Hippocampal formation (tissue), 2 donors: ENCODE results near the gene PLAAT2.
A peak's percentile ranks its signal among the peaks of the same experiment; 100 is the strongest.

Source experiments
- DNase-seq, 2 donors: peaks; one replicate each; lab custom pipeline; 2025; lab: John Stamatoyannopoulos, UW

Gene PLAAT2

DNA sequence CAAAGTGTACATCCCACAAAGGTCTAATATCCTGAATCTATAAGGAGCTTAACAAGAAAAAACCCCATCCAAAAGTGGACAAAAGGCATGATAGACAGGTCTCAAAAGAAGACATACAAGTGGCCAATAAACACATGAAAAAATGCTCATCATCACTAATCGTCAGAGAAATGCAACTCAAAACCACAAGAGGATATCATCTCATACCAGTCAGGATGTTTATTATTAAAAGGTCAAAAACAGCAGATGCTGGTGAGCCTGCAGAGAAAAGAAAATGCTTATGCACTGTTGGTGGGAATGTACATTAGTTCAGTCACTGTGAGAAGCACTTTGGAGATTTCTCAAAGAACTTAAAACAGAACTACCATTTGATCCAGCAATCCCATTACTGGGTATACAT lies 44.6 kb downstream of the PLAAT2 start:
- no peak for DNase-seq

DNA sequence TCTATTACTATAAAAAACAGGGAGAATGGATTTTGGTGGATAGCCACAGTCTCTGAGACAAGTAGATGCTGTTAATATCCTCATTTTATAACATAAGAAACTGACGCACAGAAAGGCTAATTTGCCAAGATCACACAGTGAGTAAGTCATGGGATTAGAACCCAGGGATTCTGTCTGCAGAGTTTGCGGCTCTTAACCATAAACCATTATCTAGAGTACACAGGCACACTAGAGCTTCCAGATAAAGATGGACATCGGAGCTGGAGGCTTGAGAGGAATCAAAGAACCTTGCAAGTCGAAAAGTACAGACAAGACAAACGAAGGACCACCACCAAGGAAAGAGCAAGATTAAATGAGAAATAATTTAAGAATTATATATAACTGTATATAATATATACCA lies 46.0 kb downstream of the PLAAT2 start:
- DNase-seq: no peak

DNA sequence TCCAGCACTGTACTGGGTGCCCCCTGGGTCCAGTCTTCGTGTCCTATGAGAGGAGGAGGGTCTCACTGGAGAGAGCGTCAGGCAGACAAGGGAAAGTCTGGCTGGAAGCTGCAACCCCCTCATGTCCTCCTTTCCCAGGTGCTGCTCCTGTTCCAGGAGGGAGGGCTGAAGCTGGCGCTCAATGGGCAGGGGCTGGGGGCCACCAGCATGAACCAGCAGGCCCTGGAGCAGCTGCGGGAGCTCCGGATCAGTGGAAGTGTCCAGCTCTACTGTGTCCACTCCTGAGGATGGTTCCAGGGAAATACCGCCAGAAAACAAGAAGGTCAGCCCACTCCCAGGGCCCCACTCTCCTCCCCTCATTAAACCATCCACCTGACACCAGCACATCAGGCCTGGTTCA lies 47.1 kb downstream of the PLAAT2 start:
- no peak for DNase-seq

DNA sequence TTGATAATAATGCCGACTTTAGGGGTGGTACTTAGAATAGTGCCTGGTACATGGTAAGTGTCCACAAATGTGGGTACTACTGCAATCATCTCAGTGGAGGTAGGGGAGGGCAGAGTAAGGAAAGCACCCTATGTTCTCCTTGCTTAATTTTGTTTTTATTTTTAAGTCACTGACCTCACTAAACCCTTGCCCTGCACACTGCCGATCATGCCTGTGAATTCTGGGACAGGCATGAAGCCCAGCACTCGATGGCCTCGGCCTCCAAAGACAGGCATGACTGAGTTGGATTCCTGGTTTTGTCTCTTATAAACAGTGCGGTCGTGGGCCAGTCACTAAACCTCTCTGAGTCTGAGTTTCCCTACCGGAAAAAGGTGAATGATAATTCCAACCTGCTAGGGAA lies 50.4 kb downstream of the PLAAT2 start:
- DNase-seq: no peak

DNA sequence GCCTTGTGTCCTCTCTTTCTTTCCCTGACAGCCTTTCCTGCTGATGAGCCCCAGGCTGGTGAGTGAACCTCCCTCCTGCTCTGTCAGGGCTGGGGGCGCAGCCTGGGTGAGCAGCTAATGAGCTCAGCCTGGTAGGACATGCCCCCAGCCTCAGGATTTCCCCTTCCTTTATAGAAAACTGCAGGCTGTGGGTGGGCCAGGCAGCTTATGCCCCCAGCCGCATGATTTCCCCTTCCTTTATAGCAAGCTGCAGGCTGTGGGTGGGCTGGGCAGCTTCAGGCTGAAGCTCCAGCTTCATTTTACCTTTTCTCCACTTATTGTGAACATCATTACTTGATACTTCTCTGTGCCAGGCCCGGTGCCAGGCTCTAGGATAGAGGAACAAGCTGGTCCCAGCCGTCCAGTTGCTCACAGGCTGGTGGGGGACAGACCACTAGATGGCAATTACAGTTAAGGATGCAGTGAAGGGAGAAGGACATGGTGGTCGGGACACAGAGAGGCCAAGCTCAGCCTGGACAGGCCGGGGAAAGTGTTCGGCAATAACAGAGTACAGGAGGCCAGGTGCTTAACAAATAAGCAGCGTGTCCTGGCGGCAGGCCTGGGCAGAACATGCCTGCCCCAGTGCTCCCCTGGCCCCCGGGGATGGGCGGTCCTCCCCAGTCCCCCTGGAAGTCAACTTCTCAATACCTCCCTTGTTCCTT lies 52.0 kb downstream of the PLAAT2 start:
- DNase-seq: no peak

DNA sequence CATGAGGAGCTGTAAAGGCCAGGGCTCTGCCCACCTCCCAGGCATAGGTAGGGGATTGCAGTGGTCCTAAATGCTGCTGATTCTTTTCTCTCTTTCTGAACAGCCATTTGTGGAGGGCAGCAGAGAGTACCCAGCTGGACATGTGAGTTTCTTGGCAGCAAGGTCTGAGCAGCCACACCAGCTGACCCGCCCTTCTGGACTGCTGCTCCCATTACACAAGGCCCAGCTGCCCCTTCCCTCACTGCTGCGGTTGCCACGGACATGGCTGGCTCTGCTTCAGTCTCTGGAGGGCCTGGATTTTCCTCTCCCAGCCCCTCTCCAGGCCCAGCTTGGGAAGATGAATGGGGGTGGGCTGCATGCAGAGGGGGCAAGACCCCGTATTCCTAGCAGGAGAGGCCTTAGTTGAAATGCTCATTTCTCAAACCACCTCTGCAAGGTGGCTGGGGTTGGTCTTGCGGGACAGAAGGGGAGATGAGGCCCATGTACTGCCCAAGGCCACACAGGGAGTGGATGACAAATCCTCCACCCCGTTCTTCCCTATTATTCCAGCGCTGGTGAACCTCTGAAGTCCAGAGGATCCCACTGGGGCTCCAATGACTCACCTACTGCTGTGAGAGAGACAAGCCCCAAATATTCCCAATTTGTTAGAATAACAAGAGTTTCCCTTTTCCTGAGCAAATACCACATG lies 52.7 kb downstream of the PLAAT2 start:
- DNase-seq: peak; percentile 84 to 95

DNA sequence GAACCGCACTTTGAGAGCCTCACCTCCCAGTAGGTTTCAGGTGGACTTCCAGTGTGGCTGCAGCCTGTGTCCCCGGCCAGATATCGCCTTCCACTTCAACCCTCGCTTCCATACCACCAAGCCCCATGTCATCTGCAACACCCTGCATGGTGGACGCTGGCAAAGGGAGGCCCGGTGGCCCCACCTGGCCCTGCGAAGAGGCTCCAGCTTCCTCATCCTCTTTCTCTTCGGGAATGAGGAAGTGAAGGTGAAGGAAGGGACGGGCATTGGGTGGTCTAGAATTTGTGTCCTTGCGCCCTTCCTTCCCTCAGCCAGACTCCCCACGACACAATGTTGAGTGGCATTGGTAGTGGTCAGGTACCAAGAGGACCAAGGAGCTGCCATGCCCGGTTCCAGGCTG lies 54.4 kb downstream of the PLAAT2 start:
- no peak for DNase-seq

DNA sequence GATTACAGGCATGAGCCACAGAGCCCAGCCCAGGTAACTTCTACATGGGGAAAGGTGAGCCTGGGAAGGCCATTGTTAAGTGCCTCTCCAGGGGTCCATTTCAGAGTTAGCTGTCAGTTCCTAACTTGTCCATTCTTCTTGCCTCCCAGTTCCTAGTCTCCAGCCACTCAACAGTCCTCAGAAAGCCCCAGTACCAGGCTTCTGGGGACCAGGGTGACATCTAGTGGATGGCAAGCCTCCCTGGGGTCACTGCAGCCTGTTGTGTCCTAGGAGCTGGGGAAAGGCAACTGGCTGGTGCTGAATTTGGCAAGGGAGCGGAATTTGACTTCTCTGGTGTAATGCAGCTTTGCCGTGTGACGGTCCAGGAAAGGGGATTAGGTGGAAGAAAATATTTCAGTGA lies 55.2 kb downstream of the PLAAT2 start:
- DNase-seq: peak; percentile 75 to 88

DNA sequence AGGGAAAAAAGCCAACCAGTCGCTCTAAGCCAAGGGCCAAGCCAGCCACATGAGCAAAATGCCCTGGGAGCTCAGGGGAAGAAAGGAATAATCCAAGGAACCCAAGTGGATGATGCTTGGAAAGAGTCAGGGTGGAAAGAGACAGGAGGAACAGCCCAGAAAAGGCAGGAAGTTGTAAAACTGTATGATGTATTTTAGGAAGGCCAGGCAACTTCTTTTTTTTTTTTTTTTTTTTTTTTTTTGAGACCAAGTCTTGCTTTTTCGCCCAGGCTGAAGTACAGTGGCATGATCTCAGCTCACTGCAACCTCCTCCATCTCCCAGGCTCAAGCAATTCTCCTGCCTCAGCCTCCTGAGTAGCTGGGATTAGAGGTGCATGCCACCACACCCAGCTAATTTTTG lies 55.7 kb downstream of the PLAAT2 start:
- no peak for DNase-seq

DNA sequence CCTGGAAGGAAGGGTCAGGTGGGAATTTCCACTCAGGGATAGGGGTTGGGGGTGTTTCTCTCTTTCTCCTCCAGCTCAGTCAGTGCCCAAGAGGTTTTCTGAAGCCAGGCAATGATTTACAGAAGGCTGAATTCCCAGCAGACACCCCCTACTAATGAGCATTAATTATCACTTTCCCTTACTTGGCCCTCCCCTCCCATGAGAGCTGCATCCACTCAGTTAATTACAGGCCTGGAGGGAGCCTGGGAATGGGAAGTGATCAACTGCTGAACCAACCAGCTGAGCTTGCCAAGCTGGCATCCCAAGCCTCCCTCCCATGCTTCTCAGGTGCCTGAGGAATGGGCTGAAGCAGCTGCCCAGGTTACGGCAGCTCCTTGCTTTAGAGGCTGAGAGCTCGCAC lies 56.3 kb downstream of the PLAAT2 start:
- DNase-seq: no peak

DNA sequence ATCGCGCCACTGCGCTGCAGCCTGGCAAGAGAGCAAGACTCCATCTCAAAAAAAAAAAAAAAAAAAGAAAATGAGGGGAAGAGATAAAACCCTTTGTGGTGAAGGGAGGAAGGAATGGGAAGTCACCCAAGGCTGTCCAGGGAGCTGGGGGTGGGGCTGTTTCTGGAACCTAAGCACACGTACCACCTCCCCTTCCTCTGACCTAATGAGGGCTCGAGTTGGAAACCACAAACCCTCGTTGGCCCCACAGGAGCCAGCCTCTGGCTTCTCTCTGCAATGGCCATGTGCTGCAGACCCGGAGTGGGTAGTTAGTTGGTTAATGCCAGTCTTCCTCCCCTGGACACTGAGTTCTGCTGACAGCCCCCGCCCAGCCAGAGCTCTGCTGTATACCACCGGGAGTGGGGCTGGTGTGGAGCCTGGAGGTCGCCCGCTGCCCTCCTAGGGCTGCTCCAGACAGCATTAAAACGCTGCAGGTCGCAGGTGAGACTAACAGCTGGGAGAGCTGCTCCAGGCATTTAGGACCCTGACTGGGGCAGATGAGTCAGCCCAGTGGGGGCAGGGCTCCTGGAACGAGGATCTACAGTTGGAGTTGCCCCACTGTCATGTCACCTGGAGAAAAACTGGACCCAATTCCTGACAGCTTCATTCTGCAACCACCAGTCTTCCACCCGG lies 57.2 kb downstream of the PLAAT2 start, which contains the start of gene LGALS12:
LGALS12 (plus strand) TSS at position 228 of the 672 bp plus-strand sequence; CDS start at position 603, 375 bp downstream.
- DNase-seq: no peak

DNA sequence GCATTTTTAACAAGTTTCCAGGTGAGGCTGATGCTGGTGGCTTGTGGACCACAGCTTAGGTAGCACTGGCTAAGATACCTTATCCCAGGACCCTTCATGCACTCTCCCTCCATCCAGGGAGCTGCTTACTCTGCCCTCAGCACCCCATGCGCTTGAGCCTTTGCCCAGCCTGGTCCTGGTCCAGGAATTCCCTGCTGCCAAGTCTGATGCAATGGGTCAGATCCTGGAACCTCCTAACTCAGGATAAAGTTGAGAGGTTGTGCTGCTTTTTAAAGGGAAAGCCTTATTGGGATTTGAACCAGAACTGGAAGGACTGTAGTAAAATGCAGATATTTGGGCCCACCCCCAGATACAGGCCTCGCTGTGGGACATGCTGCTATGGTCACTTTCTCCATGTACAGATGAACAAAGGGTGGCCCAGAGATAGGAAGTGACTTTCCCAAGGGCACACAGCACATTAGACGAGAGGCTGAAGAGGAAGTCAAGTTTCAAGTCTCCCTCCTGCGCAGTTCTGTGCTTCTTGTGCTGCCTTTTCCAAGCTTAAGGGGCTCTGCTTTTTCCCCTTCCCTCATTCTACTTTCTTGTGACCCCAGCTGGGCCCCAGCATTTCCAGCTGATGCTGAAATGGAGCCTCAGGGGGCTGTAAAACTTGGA lies 58.1 kb downstream of the PLAAT2 start:
- DNase-seq: peak in 1 of 2 donors; percentile 30

DNA sequence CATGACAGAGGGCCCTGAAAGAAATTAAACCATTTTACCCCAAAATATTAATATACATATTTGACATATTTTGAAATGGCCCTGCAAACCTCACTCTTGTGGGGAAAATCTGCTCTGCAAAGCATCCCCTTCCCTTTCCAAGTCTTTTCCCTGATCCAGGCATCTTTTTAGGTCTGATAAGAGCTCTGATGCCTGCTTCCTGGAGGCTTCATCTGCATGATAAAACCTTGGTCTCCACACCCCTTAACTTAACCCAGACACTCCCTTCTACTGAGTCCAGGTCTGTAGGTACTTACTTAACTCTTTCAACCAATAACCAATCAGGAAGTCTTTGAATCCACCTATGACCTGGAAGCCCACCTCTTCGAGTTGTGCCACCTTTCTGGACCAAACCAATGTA lies 59.1 kb downstream of the PLAAT2 start:
- DNase-seq: no peak

DNA sequence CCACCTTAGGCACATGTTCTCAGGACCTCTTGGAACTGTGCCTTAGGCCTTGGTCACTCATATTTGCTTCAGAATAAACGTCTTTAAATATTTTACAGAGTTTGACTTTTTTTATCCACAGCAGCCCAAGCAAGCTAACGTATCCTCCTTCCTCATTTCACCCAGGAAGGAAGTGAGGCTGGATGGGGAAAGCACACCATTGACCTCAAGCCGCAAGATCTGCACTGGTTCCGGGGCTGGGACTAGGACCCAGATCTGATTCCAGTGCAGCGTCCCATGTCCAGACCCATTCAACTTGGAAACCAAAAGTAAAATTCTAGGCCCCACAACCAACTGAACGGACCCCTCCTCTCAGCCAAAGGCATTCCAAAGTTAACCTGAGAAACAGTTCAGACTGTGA lies 59.7 kb downstream of the PLAAT2 start:
- no peak for DNase-seq
